Measurements from ENCODE around the gene GALNT12. TPM values are rescaled to one million over a fixed set of nuclear protein-coding genes. Genes with fewer than 3 reads are reported as not detected.
A peak's percentile ranks its signal among the peaks of the same experiment; 100 is the strongest.

The GALNT12 gene
- total RNA-seq, 6 experiments from 2014 or later, result 0.07 to 0.32 (median 0.15) TPM; not detected in 2

- Mint-ChIP-seq H3K27me3 (ENCODE audit: insufficient read depth) (peaks cover 36% of the 10 kb centered on the region), H3K4me3 (no peak overlapping the region), H3K36me3 (ENCODE audit: low read depth) (peaks cover 14% of the 10 kb centered on the region), H3K4me1 (ENCODE audit: low read depth) (no peaks in the 10 kb centered on the region), H3K27ac (no peak overlapping the region), H3K9me3 (peaks cover 16% of the 10 kb centered on the region)
- no peak for DNase-seq
- TF ChIP-seq CTCF (IDR thresholded peaks at IDR 0.05), result no peak
Observed at GRCh38 chr9:98801561-98801960, 5.9 kb upstream of the GALNT12 start.

DNA sequence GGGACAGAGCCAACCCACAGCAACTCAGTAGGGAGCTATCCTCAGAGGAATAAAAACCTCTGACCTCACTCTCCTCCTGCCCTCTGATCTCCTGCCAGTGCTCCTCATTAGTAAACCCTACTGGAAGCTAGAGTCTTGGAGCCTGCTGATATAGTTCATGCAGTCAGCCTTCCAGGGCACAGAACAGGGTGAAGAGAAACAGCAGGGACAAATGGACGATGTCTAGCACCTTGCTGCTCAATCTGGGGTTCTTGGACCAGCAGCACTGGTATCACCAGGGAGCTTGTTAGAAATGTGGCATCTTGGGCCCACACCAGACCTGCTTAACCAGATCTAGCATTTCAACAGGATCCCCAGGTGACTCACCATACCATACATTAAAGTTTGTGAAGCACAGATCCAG, 5.5 kb upstream of the GALNT12 start:
- Mint-ChIP-seq H3K27me3 (ENCODE audit: insufficient read depth) (peaks cover 40% of the 10 kb centered on the region), H3K36me3 (ENCODE audit: low read depth) (peaks cover 14% of the 10 kb centered on the region), H3K4me1 (ENCODE audit: low read depth) (no peaks in the 10 kb centered on the region), H3K4me3 (no peak overlapping the region), H3K9me3 (peaks cover 16% of the 10 kb centered on the region), H3K27ac (no peak overlapping the region)
- DNase-seq, result no peak
- no peak for TF ChIP-seq CTCF (IDR thresholded peaks at IDR 0.05)

GRCh38 chr9:98804083-98804482, 3.4 kb upstream of the GALNT12 start:
- no peaks in the 10 kb centered on the region for H3K36me3 Mint-ChIP-seq (ENCODE audit: low read depth)
- H3K27me3 Mint-ChIP-seq (ENCODE audit: insufficient read depth), result peaks cover 54% of the 10 kb centered on the region
- H3K9me3 Mint-ChIP-seq, result peaks cover under 1% of the 10 kb centered on the region
- H3K4me1 Mint-ChIP-seq (ENCODE audit: low read depth), result peaks cover 6% of the 10 kb centered on the region; the same call in 1 of the 2 replicates
- no peak overlapping the region for H3K27ac Mint-ChIP-seq
- H3K4me3 Mint-ChIP-seq, result no peak overlapping the region
- DNase-seq, result no peak
- TF ChIP-seq CTCF (IDR thresholded peaks at IDR 0.05), result no peak

DNA sequence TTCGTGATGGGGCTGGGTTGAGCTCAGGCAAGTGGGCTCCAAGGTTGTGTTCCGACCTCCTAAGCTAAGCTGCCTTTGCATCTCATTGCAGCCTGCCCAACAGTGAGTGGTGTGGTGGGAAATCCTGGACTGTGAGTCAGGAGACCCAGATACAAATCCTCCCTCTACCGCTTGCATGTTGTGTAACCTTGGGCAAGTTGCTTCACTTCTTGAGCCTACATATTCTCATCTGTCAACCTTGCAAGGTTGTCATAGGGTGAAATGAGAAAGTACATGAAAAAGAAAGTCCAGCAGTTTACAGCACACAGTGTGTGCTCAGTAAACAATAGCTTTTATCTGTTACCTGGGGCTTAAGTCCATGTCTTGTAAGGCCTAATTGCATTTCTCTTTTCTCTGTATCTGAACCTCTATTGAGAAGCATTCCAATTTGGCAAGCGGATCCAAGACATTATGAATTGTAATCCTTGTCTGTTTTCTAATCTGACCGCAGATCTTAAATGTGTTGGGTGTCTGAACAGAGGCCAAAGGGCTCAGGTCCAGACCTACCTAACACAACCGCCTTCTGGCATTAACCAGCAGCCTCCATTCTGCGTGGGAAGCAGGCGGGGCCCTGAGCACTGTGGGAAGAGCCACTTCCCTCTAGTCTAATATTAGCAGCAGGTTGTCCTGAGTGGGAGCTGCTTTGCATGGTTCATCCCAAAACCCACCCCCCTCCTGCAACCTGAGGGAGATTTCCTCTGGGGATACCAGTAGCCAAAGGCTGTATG, 1.8 kb upstream of the GALNT12 start:
- Mint-ChIP-seq H3K9me3 (no peaks in the 10 kb centered on the region), H3K27me3 (ENCODE audit: insufficient read depth) (peaks cover 54% of the 10 kb centered on the region), H3K4me1 (ENCODE audit: low read depth) (peaks cover 16% of the 10 kb centered on the region), H3K36me3 (ENCODE audit: low read depth) (no peaks in the 10 kb centered on the region), H3K4me3 (no peak overlapping the region), H3K27ac (no peak overlapping the region)
- TF ChIP-seq CTCF (IDR thresholded peaks at IDR 0.05), result no peak
- no peak for DNase-seq

- H3K27ac Mint-ChIP-seq, result no peak overlapping the region
- H3K4me3 Mint-ChIP-seq, result no peak overlapping the region
- H3K4me1 Mint-ChIP-seq (ENCODE audit: low read depth), result peaks cover 24% of the 10 kb centered on the region
- H3K36me3 Mint-ChIP-seq (ENCODE audit: low read depth), result no peaks in the 10 kb centered on the region
- peak; percentile 18 for DNase-seq
- peak; percentile 61 for TF ChIP-seq CTCF (IDR thresholded peaks at IDR 0.05)
- H3K9me3 Mint-ChIP-seq, result no peaks in the 10 kb centered on the region
- H3K27me3 Mint-ChIP-seq (ENCODE audit: insufficient read depth), result peaks cover 56% of the 10 kb centered on the region
Observed at GRCh38 chr9:98806394-98807035, 955 bp upstream of the GALNT12 start.
